Panc1 (cell line): ENCODE results near the gene LRRC45. TPM values are rescaled to one million over a fixed set of nuclear protein-coding genes. Genes with fewer than 3 reads are reported as not detected.

ENCODE experiments used
- ATAC-seq: fragments of 200-7000 bp; cut with Tn5 transposase; 2 replicates; pipeline ENCODE4 v1.9.1; 2020; ENCODE audit warnings: mild to moderate bottlenecking, moderate library complexity
- BruUV-seq: library from RNA; stranded (reverse); fragments of 400-500 nt; replicated peaks from 2 replicates; lab custom pipeline; 2021; lab: Mats Ljungman, UMichigan
- CTCF ChIA-PET: fragments of 300-600 bp; sonication (Branson Sonifier 250); formaldehyde crosslinking; loops from one replicate; lab custom pipeline; 2022; ENCODE audit warnings: antibody characterized with exemption; lab: Charles Lee
- POLR2A ChIA-PET: fragments of 300-600 bp; sonication (Branson Sonifier 250); formaldehyde crosslinking; loops from one replicate; lab custom pipeline; 2022; ENCODE audit warnings: antibody characterized with exemption; lab: Charles Lee
- DNase-seq: peaks from one replicate; pipeline ENCODE4 v3.0.0-alpha.2; 2010; ENCODE audit warnings: low read depth, low spot score
- H3K27ac ChIP-seq: 2 replicates; pipeline ENCODE4 v1.5.1; 2011; ENCODE audit warnings: mild to moderate bottlenecking, low read length, inconsistent platforms
- H3K27me3 ChIP-seq: fragments of 200-500 bp; sonication (Bioruptor generic); 2 replicates; pipeline ENCODE4 v1.6.0; 2014; ENCODE audit warnings: low read length, inconsistent platforms; ENCODE audit not compliant: control insufficient read depth, insufficient read depth
- H3K36me3 ChIP-seq: fragments of 200-500 bp; sonication (Bioruptor generic); 2 replicates; pipeline ENCODE4 v1.5.1; 2014; ENCODE audit warnings: inconsistent platforms, mild to moderate bottlenecking, low read length, moderate library complexity; ENCODE audit not compliant: control insufficient read depth, insufficient read depth
- H3K4me1 ChIP-seq: 2 replicates; pipeline ENCODE4 v1.5.1; 2011; ENCODE audit warnings: inconsistent platforms, mild to moderate bottlenecking, low read length, moderate library complexity; ENCODE audit not compliant: control insufficient read depth, insufficient read depth
- H3K4me3 ChIP-seq, 2 experiments: 2 replicates each; pipeline ENCODE4 v1.5.1; 2011 to 2012; ENCODE audit warnings: low read depth in 2 of 2, low read length in 2 of 2, mild to moderate bottlenecking in 2 of 2, inconsistent platforms in 1 of 2, moderate library complexity in 1 of 2
- H3K9me3 ChIP-seq: fragments of 200-500 bp; sonication (Bioruptor generic); 2 replicates; pipeline ENCODE4 v1.5.1; 2014; ENCODE audit warnings: low read depth, mild to moderate bottlenecking, inconsistent platforms, low read length, moderate library complexity; ENCODE audit not compliant: control insufficient read depth, insufficient read depth
- POLR2AphosphoS5 ChIP-seq: IDR thresholded peaks from 2 replicates; pipeline ENCODE4 v1.6.1; 2012; ENCODE audit warnings: mild to moderate bottlenecking, low read depth, low read length, moderate library complexity
- REST ChIP-seq, 2 experiments: IDR thresholded peaks; 2 replicates each; pipeline ENCODE4 v1.6.1; 2011 to 2012; ENCODE audit warnings: low read depth in 2 of 2, control low read depth in 1 of 2, low read length in 1 of 2, mild to moderate bottlenecking in 1 of 2, moderate library complexity in 1 of 2; ENCODE audit not compliant: insufficient read depth in 1 of 2
- SIN3A ChIP-seq: IDR thresholded peaks from 2 replicates; pipeline ENCODE4 v1.6.1; 2012; ENCODE audit warnings: low read depth, mild to moderate bottlenecking, low read length, moderate library complexity, borderline replicate concordance; ENCODE audit not compliant: insufficient read depth
- TCF7L2 ChIP-seq: IDR thresholded peaks from 2 replicates; pipeline ENCODE4 v1.6.1; 2011; ENCODE audit warnings: mild to moderate bottlenecking, low read depth, low read length, inconsistent platforms
- in situ Hi-C: cut with HindIII; loops from 2 replicates; pipeline ENCODE4 v1.10.0; 2016; ENCODE audit warnings: low sequenced_read_pairs, low pct_unique_long_range_greater_than_20kb
- intact Hi-C: fragments of 100-400 bp; cut with micrococcal nuclease; formaldehyde crosslinking; loops from one replicate; pipeline ENCODE4 v1.10.0; 2022; ENCODE audit not compliant: unreplicated experiment
- total RNA-seq: library from RNA; stranded (reverse); gene quantifications from one replicate; pipeline ENCODE4 v1.2.1, GENCODE V29; 2021; ENCODE audit not compliant: unreplicated experiment
- TF ChIP-seq, protein P1 (sequence below): fragments of 450-650 bp; IDR thresholded peaks from 2 replicates; pipeline ENCODE4 v1.5.1; 2017; ENCODE audit warnings: mild to moderate bottlenecking

LRRC45 gene
- total RNA-seq, 1 experiment from 2014 or later = 29.9 TPM

- Histone ChIP-seq H3K27me3 (no peaks in the 10 kb centered on the region), H3K9me3 (no peaks in the 10 kb centered on the region), H3K4me1 (no peaks in the 10 kb centered on the region), H3K36me3 (no peaks in the 10 kb centered on the region), H3K27ac (no peak overlapping the region), H3K4me3 (no peak overlapping the region)
- intact Hi-C loops = no loop called here
- TF ChIP-seq POLR2AphosphoS5 = no peak
- TF ChIP-seq TCF7L2 = no peak
- no peak for TF ChIP-seq REST (IDR thresholded peaks at IDR 0.05; ENCODE audit: insufficient read depth in 1 of 2, low read depth in 2 of 2, low read length in 1 of 2)
- TF ChIP-seq SIN3A = no peak
- ATAC-seq = no peak
- in situ Hi-C loops = no loop called here
- ChIA-PET CTCF (no interaction called here), POLR2A (no interaction called here)
- BruUV-seq = no TSS peak
- DNase-seq = no peak
These were observed 20.4 kb downstream of the LRRC45 start for GRCh38 chr17:82043507-82043906.

DNA sequence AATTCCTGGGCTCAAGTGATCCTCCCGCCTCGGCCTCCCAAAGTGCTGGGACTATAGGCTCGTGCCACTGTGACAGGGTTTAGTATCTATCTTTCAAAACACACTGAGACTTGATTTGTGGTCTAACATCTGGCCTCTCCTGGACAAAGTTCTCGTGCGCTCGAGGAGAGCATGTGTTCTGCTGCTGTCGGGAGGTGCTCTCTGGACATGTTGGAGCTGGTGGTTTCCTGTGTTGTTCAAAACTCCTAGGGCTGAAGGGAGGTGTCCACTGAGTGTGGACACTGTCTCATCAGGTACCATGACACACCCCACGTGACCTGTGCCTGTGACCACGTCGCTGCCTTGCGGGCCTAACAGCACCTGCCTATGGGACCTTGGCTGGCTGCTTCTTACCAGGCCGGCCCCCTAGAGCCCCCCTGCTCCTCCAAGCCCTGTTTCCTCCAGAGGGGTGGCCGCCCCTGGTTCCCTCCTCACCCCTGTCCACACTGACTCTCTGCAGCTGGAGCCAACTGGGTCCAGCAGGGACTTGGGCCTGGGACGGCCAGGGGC lies 22.9 kb downstream of the LRRC45 start:
- DNase-seq (no peak), ATAC-seq (no peak)
- BruUV-seq = no TSS peak
- no peak overlapping the region for H3K27ac ChIP-seq
- intact Hi-C loops = no loop called here
- ChIA-PET POLR2A (no interaction called here), CTCF (no interaction called here)
- TF ChIP-seq TCF7L2 (no peak), REST (IDR thresholded peaks at IDR 0.05; ENCODE audit: insufficient read depth in 1 of 2, low read depth in 2 of 2, low read length in 1 of 2) (no peak), SIN3A (no peak), POLR2AphosphoS5 (no peak)
- TF ChIP-seq, protein P1, sequence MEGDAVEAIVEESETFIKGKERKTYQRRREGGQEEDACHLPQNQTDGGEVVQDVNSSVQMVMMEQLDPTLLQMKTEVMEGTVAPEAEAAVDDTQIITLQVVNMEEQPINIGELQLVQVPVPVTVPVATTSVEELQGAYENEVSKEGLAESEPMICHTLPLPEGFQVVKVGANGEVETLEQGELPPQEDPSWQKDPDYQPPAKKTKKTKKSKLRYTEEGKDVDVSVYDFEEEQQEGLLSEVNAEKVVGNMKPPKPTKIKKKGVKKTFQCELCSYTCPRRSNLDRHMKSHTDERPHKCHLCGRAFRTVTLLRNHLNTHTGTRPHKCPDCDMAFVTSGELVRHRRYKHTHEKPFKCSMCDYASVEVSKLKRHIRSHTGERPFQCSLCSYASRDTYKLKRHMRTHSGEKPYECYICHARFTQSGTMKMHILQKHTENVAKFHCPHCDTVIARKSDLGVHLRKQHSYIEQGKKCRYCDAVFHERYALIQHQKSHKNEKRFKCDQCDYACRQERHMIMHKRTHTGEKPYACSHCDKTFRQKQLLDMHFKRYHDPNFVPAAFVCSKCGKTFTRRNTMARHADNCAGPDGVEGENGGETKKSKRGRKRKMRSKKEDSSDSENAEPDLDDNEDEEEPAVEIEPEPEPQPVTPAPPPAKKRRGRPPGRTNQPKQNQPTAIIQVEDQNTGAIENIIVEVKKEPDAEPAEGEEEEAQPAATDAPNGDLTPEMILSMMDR = no peak
- H3K4me1 ChIP-seq = peaks cover 7% of the 10 kb centered on the region; the same call in 1 of the 2 replicates
- H3K36me3 ChIP-seq = no peaks in the 10 kb centered on the region
- H3K27me3 ChIP-seq = no peaks in the 10 kb centered on the region
- no peak overlapping the region for H3K4me3 ChIP-seq
- H3K9me3 ChIP-seq = no peaks in the 10 kb centered on the region
- in situ Hi-C loops = no loop called here
